VCaP (cell line): ENCODE measurements around the gene RGSL1.

ENCODE experiments used
- H3K27ac ChIP-seq: fragments of 450-650 bp; 2 replicates; pipeline ENCODE4 v1.5.1; 2017
- CTCF ChIP-seq: fragments of 450-650 bp; conservative IDR thresholded peaks from 2 replicates; pipeline ENCODE4 v1.5.1; 2017; ENCODE audit warnings: mild to moderate bottlenecking, moderate library complexity

RGSL1 gene

GRCh38 chr1:182450087-182450486 lies at the start of gene RGSL1:
TSS of gene RGSL1 (plus strand) at chr1:182450146. CDS start at chr1:182450166, 20 bp downstream.
- H3K27ac ChIP-seq: no peak within 1 kb of the TSS
- no peak for TF ChIP-seq CTCF

GRCh38 chr1:182400567-182400966 lies 49.4 kb upstream of the RGSL1 start, which contains the start of gene TEDDM1:
TSS of gene TEDDM1 (minus strand) at chr1:182400667. CDS start at chr1:182400485, 182 bp downstream.
- no peak for TF ChIP-seq CTCF
- no peak within 1 kb of the TSS for H3K27ac ChIP-seq

- H3K27ac ChIP-seq: no peak overlapping the region
- no peak for TF ChIP-seq CTCF
Observed at GRCh38 chr1:182404781-182405180, 45.2 kb upstream of the RGSL1 start.

GRCh38 chr1:182405578-182405977 lies 44.4 kb upstream of the RGSL1 start:
- no peak overlapping the region for H3K27ac ChIP-seq
- no peak for TF ChIP-seq CTCF

GRCh38 chr1:182406012-182406411 lies 43.9 kb upstream of the RGSL1 start:
- H3K27ac ChIP-seq: no peak overlapping the region
- no peak for TF ChIP-seq CTCF

- H3K27ac ChIP-seq: no peak overlapping the region
- TF ChIP-seq CTCF: no peak
Observed at GRCh38 chr1:182407724-182408123, 42.2 kb upstream of the RGSL1 start.

- no peak overlapping the region for H3K27ac ChIP-seq
- no peak for TF ChIP-seq CTCF
Observed at GRCh38 chr1:182408435-182409075, 41.4 kb upstream of the RGSL1 start.
